NK-92 (cell line): ENCODE measurements around the gene CFAP299.

ENCODE experiments used
- DNase-seq: peaks from one replicate; lab custom pipeline; 2025; ENCODE audit not compliant: unreplicated experiment; lab: John Stamatoyannopoulos, UW

Gene CFAP299

DNA sequence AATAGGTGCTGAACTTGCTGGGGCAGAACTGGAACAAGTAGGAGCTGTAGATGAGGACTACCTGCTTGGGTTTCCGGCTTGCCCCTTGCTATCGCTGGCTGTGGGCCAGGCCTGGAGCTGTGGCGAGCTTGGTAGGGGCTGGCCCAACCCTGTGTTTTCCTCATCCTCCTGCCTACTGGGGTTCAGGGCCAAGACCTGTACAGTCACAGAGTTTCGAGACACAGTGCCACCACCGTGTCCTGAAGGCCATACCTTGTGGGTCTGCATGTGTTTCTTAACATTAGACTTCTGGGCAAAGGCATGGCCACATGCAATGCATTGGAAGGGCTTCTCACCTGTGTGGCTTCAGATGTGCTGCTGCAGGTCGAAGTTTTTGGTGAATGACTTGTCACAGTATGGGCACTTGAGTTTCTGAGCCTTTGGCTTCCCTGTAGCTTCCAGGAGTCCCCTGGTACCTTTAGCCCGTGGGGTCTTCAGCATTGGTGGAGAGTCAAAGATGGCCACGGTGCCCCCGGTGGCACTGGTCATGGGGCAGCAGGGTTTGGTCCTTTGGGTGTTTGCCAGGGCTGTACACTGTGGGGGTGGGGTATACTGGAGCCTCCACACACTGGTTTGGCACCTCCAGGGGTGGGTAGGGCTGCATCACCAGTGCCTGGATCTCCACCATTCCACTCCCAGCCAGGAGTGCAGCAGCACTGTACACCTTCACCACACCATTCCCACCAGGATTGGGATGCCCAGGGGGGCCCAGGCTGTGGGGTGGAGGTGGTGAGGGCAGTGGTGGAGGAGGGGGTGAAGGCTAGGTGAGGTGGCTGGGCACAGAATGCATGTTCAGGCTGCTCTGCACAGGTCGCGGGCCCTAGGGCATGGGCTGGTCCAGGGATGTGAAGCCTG, 52.1 kb downstream of the CFAP299 start:
- DNase-seq: no peak

DNA sequence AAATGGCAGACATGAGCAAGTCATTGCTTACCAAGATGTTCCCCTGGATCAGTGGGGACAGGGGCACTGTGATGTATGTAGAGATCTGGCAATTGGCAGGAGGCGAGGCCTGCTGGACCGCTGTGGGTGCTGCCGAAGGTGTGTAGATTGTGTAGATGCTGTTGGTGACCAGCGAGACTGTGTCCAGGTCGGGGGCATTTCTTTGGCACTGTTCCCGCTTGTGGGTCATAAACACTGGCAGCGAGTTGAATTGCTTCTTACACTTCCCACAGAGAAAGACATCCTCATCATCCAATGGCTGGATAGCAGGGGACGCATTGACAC, 52.7 kb downstream of the CFAP299 start:
- DNase-seq: no peak

DNA sequence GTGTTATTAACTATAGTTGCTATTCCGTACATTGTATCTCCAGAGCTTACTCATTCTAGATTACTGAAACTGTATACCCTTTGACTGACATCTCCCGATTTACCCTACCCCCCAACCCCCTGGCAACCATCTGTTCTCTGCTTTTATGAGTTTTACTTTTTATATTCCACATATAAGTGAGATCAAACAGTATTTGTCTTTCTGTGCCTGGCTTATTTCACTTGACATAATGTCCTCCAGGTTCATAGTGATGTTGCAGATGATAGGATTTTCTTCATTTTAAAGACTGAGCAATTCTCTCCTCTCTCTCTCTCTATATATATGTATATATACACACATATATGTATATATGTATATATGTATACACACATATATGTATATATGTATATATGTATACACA, 54.6 kb downstream of the CFAP299 start:
- DNase-seq: no peak

DNA sequence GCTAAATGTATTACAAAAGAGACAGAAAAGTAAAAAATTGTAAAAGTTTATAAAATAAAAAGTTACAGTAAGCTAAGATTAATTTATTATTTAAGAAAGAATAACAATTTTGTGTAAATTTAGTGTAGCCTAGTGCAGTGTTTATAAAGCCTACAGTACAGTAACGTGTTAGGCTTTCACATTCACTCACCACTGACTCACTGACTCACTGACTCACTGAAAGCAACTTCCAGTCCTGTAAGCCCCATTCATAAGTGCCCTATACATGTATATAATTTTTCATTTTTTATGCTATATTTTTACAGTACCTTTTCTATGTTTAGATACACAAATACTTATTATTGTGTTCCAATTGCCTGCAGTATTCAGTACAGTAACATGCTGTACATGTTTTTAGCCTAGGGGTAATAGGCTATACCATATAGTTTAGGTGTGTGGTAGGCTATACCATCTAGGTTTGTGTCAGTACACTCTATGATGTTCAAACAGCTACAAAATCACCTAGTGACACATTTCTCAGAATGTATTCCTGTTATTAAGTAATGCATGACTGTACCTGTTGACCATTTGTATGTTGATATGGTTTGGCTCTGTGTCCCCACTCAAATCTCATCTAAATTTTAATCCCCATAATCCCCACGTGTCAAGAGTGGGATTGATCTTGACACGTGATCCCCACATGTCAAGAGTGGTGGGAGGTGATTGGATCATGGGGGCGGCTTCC, 57.9 kb downstream of the CFAP299 start:
- no peak for DNase-seq

DNA sequence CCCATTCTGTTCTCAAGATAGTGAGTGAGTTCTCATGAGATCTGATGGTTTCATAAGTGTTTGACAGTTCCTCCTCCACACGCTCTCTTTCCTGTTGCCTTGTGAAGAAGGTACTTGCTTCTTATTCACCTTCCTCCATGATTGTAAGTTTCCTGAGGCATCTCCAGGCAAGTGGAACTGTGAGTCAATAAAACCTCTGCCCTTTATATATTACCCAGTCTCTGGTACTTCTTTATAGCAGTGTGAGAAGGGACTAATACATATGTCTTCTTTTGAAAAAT, 58.4 kb downstream of the CFAP299 start:
- no peak for DNase-seq

DNA sequence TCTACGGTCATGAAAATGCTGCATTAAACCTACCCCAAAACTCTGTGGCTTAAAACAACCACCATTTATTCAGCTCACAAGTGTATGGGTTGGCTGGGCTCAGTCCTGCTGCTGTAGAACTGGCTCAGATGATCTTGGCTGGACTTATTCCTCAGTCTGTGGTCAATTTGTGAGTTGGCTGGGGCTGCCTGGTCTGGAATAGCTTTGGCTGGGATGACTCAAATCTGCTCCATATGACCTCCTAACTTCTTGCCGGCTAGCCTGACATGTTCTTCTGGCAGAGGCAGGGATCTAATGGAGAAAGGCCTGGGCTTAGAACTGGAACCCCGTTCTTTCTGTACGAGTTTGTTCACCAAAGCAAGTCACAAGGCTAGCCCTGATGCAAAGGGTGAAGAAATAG, 71.7 kb downstream of the CFAP299 start:
- no peak for DNase-seq

DNA sequence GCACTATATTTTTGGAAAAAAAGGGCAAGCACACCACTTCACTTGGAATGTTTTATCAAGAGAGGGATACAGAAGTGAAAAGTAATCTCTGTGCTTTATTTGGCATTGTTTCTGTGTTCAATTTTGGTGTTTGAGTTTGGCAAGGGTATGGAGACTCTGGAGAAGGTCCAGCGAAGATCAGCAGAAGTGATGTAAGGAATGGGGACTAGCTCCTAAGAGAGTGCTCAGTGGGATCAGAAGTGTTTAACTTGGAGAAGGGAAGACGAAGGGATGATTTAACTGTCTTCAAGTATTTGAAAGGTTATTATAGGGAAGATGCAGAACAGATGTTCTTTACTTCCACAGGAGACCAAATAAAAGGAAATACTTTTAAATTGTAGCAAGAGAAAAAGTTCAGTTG, 74.3 kb downstream of the CFAP299 start:
- DNase-seq: no peak

DNA sequence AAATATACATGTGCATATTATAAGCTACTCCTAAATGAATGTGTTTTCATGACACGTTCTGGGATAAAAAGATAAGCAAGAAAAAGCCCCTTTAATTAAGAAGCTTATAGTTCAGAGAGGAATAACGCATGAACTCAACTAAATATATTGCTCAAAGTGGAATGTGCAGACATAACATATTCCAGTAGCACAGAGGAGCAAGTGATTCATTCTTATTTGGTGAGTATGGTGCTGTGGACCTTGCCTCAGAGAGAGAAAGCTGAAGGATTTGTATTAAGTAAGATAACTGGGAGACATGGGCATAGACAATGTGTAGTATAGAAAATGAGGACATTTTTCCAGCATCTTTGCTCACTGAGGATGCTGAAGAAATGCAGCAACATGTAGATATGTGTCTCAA, 76.8 kb downstream of the CFAP299 start:
- no peak for DNase-seq

DNA sequence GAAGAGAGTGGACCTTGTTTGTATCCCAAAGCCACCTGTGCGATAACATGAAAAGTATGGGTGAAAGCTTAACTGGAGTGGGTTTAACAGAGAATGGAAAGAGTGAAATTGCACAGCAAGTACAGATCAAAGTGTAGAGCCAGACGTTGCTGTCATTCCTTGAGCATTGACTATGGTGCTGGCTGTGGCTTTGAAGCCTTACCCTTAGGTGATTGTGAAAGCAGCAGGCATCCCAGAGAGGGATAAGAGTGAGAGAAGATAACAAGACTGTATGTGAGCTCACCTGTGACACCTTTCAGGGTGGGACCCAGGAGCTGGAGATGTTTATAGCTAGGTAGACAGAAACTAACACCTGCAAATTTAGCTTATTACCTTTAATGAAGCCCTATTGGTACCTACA, 77.6 kb downstream of the CFAP299 start:
- no peak for DNase-seq

DNA sequence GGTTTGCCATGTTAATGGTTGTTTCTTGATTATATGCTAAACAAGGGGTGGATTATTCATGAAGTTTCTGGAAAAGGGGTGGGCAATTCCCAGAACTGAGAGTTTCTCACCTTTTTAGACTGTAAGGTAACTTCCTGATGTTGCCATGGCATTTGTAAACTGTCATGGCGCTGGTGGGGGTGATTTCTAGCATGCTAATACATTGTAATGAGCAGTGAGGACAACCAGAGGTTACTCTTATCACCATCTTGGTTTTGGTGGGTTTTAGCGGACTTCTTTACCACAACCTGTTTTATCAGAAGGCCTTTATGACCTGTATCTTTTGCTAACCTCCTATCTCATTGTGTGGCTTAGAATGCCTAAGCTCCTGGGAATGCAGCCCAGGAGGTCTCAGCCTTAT, 81.5 kb downstream of the CFAP299 start:
- no peak for DNase-seq

DNA sequence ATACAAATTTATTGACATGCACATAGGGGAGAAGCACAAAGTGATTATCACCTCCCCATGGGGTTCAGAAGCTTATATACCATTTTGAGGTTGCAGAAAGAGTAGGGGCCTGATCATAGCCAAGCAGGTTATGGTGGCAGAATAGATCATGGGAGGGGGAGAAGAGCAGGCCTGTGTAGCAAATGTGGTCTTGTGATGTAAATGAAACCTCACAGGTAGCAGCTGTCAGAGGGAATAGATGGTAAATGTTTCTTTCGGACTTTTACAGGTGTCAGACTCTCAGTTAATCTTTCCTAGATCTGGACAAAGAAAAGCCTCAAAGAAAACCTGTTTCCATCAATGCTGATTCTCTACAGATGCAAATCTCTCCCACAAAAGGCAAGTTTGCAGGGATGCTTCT, 84.4 kb downstream of the CFAP299 start:
- no peak for DNase-seq

DNA sequence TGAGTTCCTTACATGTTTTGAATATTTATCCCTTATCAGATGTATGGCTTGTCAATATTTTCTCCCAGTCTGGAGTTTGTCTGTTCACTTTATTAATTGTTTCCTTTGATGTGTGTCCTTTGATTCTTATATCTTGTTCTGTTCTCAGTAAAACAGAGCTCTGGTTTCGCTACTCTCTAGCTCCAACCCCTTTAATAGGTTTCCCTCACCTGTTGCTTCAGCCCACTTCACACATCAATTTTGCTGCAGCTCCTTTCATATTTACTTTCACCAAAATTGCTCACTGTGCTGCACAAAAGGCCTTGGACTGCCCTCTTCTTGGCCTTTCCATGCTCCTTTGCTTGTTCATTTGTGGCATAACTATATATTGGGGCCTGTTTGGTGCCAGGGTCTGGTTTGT, 85.1 kb downstream of the CFAP299 start:
- no peak for DNase-seq

DNA sequence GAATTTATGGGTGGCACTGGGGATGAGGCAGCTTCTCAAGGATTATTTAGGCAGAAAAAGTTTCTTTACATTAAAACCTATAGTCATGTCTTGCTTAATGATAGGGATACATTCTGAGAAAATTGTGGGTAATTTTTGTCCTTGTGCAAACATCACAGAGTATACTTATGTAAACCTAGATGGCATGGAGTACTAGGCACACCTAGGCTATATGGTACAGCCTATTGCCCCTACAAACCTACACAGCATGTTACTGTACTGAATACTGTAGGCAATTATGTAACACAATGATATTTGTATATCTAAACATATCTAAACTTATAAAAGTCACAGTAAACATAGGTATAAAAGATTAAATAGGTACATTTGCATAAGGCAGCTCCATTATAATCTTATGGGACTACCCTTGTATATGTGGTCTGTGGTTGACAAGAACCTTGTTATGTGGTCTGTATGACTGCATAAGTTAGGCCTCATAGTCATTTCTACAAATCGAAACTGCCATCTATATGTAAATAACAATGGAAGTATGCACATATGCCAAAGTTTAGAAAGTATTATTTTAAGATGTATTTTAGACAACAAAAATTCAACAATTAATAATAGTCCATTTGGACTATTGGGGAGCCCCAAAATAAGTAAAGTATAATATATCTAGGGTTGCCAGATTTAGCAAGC, 87.3 kb downstream of the CFAP299 start:
- no peak for DNase-seq

DNA sequence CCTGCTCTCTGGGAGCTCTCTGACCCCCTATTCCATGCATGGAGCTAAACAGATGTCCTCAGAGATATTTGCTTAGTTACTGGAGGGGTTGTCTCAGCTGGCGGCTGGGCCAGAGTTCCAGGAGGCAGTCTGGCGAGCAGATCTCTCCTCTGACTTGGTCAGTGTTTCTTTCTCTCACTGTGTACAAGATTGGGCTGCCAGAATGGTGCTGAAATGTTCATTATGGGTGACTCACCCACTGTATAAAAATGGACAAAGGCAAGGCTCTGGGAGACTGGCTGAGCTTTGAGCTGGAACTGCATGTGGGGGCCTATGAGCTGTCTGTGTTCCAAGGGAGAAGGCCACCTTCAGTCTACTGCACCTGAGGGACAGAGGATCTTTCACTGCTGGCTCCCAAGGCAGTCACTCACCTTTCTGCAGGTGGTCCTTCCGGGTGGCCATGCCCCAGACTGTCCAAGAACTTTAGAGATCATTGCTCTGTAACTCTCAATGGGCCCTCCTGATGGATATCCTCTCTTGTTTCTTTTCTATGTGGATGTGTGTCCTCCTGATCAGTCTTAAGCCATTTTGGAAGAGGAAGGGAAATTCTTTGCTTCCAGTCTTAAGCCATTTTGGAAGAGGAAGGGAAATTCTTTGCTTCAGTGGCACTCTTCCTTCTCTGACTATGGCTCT, 88.2 kb downstream of the CFAP299 start:
- no peak for DNase-seq

DNA sequence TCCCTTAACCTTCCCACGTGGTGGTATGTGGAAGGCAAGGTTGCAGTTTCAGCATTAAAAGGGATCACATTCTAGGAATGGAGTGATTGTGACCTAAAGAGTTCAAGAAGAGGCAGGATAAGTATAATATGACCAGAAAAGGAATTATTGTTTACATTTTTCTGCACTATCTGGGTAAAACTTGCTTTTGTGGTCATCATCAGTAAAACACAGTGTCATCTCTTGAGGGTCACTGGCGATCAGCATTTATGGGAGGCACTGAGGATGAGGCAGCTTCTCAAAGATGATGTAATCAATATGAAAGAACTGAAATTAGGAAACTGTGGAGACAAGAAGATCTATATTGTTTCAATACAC, 88.7 kb downstream of the CFAP299 start:
- DNase-seq: no peak

DNA sequence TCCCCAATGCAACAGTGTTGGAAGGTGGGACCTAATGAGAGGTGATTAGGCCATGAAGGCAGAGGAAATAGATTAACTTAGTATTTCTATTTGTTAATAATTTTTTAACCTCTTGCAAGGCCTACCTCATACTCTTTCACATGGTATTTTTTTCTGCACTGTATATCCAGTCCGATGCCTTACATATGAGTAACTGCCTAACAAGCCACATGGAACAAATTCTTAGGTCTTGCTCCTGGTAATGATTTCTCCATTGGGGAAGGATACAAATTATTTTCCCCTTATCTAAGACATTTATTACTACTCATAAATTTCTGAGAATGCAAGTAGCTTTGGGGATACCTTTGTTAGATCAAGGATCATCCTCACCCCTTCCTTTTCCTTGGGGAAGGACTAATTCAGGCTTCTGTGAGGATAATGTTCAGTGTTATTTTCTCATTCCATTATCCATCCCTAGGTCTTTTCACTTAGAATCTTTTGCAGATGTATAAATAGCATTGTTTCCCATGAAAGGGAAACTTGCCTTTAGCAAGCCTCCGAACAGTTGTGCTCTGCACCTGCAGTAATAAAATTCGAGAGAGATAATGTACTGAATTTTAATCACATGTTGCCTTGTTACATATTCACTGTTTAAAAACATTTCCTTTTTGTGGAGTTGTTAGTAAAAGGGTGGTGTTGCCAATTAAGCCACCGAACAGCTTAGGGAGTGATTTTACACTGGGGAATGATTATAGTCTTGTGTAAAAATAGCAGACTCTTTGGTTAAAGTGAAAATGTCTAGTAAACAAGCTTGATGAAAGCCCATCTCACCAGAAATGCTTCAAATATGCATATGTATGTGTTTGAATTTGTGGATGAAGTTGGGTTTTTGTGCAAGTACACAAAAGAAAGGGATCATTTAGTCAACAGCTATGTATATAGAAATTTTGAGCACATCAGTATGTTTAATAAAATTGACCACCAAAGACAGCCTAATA, 89.9 kb downstream of the CFAP299 start:
- DNase-seq: no peak

DNA sequence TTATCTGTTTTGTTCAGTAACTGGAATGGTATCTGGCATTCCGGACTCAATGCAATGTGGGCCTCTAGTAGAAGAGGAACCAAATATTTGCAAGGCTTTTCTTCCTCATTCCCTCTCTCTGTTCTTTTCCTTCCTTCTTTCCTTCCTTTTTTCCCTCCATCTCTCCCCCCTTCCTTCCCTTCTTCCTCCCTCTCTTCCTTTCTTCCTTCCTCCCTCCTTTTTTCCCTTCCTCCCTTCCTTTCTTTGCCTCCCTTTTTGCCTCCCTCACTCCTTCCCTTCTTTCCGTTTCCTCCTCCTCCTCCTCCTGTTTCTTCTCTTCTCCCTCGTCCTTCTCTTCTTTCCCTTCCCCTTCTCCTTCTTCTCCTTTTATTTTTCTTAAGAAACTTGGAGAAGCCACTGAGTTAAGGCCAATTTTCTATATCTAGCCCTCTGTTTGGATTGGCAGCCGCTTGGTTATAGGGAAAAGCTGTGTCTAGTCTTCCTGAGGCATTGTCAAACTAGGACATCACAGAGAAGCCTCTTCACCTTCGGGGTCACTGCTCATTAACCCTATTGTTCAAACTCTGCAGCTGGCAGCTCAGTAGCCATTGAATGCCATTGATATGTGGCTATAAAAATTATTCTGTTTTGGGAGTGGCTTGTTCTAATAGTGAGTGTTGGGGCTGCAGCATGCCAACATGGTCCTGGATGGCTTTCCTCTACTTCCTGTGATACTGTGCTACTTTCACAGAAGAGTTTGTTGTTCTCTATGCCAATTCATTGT, 95.9 kb downstream of the CFAP299 start:
- no peak for DNase-seq

DNA sequence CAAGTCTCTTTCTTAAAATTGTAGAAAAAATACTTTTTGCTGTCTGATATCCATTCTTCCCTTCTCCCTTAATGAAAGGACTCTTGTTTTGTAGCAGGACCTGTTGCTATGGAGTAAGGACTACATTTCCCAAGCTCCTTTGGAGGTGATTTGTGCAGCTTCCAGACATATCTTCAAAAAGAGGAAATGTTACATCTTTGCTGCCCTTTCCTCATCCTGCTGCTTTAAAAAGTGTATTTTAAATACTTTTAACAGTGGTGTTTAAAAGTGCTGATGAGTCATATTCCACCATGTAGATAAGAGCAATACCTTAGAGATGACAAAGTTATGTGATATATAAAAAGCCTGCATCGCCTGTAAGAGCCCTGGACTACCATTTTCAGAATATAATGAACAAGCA, 98.7 kb downstream of the CFAP299 start:
- no peak for DNase-seq

DNA sequence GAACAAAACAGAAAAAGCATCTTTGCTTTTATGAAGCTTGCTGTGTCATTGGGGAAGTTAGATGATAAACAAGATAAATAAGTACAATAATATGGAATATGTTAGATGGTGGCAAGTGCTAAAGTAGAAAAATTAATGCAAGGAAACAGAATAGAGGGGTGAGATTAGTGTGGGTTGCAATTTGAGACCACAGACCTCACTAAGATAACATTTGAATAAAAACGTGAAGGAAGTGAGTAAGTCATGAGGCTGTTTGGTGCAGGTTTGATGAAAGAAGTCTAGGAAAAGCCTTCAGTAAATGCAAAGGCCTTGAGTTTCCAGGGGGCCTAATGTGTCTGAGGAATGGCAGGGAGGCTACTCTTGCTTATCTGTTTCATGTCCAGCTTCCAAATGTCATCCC, 102.5 kb downstream of the CFAP299 start:
- DNase-seq: no peak
